Measurements from ENCODE around the gene ZNF580.

DNA sequence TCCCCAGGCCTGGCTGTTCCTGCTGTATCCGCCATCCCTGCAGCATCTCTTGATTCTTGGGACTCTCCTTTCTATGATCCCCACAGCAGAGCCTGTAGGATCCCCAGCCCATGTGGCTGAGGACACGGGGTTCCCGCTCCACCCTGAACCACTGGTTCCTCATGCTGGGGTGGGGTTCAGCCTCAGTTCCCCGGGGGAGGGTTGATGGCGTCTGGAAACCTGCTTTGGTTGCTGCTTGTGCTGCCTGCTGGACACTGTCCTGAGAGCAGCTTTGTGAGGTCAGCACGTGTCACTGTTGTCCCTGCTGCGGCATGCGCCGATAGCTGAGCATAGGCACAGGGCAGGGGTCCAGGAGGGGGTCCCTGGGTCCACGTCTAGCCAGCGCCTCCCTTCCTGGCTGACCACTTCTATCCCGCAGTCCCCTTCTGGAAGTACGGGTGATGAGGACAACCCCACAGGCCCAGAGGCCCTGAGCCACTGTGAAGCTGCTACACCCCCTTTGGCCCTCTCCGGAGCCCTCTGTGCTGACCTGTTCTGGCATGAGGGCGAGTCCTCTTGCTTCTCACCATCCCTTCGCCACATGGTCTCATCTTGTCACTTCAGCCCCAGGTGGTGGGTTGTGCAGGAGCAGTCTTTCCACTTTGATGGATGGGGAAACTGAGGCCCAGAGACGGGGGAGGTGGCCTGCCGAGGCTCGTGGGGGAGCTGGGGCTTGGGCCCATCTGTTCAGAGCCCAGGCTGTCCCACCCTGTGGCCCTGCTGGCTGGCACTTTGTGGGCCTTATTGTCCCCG, 39.7 kb downstream of the ZNF580 start:
- TF ChIP-seq POLR2AphosphoS5 (IDR thresholded peaks at IDR 0.05) (no peak), POLR2A (IDR thresholded peaks at IDR 0.05) (no peak)
- TF ChIP-seq, protein P1, sequence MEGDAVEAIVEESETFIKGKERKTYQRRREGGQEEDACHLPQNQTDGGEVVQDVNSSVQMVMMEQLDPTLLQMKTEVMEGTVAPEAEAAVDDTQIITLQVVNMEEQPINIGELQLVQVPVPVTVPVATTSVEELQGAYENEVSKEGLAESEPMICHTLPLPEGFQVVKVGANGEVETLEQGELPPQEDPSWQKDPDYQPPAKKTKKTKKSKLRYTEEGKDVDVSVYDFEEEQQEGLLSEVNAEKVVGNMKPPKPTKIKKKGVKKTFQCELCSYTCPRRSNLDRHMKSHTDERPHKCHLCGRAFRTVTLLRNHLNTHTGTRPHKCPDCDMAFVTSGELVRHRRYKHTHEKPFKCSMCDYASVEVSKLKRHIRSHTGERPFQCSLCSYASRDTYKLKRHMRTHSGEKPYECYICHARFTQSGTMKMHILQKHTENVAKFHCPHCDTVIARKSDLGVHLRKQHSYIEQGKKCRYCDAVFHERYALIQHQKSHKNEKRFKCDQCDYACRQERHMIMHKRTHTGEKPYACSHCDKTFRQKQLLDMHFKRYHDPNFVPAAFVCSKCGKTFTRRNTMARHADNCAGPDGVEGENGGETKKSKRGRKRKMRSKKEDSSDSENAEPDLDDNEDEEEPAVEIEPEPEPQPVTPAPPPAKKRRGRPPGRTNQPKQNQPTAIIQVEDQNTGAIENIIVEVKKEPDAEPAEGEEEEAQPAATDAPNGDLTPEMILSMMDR (IDR thresholded peaks at IDR 0.05) = no peak

Data from prostate gland (tissue), 2 donors.